Activated CD4-positive, alpha-beta T cell treated with anti-CD3 and anti-CD28 coated beads, Interleukin-2, amount 50 U/mL, for 48 hours (primary cell): Measurements from ENCODE around the gene CUL4A.
"Not testable (repeated sequence)": the region's sequence is repeated elsewhere in the genome, so short reads cannot be mapped to it uniquely, and the experiment has no call there.

Experiments used
- DNase-seq, 2 experiments: peaks; one replicate each; pipeline ENCODE4 v3.0.0-alpha.2; 2020

Gene CUL4A

GRCh38 chr13:113209336-113209758 is at the start of gene CUL4A:
Gene CUL4A (plus strand): TSS chr13:113209613. CDS start chr13:113209628, 15 bp downstream.
- DNase-seq, result peak; percentile 78 to 80

GRCh38 chr13:113159701-113160100 is 49.7 kb upstream of the CUL4A start:
- no peak for DNase-seq

- DNase-seq, result no peak
Measured at GRCh38 chr13:113160983-113161382, 48.4 kb upstream of the CUL4A start.

- DNase-seq, result no peak
Measured at GRCh38 chr13:113161433-113161832, 48.0 kb upstream of the CUL4A start.

GRCh38 chr13:113161975-113162374 is 47.4 kb upstream of the CUL4A start:
- not testable (repeated sequence) for DNase-seq

GRCh38 chr13:113162783-113163685 is 46.4 kb upstream of the CUL4A start:
- DNase-seq, result no peak

GRCh38 chr13:113164492-113164891 is 44.9 kb upstream of the CUL4A start:
- no peak for DNase-seq

DNA sequence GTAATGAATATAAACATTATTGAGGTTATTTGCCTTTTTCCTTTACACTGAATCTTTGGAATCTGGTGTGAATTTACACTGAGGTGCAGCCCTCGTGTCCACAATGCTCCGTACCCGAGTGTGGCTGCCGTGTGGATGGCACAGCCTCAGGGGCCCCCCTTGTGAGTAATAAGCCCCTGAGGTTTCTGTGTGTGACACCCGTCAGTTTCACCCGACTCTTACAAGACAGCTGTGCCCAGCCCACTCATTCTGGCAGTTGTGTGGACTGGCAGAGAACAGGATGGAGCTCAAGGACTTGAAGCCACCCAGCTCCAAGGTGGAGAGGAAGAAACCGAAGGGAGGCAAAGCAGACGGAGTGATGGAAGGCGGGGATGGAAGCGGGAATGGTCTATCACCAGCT is 43.1 kb upstream of the CUL4A start:
- DNase-seq, result no peak

DNA sequence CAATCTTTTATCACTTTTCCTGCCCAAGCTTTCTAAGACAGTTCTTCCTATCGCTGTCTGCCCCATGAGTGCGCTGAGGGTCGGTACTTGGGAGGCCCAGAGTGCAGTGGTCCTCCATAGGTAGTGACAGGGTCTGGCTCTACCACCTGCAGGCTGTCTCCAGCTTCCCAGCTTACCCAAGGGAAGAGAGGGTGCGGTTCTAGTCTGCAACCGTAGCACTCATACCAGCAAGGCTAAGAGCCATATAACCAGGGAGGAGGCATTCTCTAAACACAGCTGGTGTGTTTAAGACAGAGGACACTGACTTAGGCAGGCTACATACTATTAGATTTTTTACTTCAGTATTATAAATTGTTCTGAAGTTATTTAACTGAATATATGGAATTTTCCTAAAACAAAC is 42.7 kb upstream of the CUL4A start:
- no peak for DNase-seq

GRCh38 chr13:113167155-113167554 is 42.3 kb upstream of the CUL4A start:
- DNase-seq, result no peak

GRCh38 chr13:113167575-113167974 is 41.8 kb upstream of the CUL4A start:
- DNase-seq, result no peak

- no peak for DNase-seq
Measured at GRCh38 chr13:113168211-113168610, 41.2 kb upstream of the CUL4A start.

- no peak for DNase-seq
Measured at GRCh38 chr13:113169277-113170272, 39.8 kb upstream of the CUL4A start.

DNA sequence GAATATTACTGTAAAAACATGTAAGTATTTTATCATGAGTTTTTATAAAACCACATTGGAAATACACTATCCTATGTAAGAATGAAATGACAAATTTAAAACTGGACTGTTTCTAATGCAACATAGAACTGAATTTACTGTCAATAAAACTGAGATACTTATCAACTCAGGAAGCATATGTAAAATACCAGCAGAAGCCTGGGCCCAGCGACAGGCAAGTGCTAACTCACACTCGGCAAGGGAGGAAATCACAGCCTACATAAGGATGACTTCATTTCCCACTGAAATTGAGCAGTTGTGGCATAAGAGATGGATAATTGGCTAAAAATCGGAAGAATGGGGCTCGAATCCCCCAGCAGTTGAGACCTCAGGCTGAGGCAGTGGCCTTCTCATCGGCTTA is 38.9 kb upstream of the CUL4A start:
- DNase-seq, result no peak

DNA sequence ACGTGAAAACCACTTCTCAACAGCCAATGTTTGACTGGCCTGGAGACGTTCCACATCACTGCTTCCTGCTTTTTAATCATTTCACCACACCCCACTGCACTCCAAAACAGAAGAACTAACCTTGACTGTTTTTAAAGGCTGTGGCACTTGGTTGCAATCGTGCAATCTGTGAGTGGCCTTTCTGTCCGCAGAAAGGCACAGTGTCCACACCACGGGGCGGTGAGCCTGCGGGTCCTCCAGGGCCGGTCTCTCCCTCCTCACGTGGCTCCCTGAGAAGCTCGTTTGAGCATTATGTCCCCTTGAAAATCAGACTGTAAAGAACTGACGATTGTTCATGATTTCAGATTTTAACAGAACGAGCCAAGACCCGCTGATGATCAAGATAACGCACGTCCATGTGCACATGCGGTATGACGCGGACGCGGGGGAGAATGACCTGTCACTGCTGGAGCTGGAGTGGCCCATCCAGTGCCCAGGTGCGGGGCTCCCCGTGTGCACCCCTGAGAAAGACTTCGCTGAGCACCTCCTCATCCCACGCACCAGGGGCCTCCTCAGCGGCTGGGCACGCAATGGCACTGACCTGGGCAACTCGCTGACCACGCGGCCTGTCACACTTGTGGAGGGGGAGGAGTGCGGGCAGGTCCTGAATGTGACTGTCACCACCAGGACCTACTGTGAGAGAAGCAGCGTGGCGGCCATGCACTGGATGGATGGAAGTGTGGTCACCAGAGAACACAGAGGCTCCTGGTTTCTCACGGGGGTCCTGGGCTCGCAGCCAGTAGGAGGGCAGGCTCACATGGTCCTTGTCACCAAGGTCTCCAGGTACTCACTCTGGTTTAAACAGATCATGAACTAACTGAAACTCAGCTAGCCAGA is 37.9 kb upstream of the CUL4A start:
- DNase-seq, result no peak

DNA sequence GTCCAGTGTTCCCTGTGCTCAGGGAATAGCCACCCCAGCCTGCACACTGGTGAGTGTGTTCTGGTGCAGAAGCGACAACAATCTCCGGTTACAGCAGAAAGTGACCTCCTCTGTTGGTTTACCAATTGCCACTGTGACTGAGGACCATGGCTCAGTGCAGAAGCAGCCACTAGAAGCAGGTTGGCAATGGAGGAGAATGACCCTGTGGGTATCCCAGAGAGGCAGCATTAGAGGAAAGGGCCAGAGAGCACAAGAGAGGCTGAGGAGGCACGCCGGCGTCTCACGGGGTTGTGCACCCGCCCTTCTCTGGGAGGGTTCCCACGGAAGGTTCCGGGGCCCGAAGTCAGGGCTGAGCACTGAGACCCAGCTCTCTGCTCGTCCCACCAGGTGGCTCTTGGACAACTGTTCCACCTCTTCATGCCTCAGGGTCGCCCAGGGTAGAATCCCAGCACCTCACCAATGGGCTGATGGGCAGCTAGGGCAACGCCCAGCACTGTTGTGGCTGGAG is 36.9 kb upstream of the CUL4A start:
- no peak for DNase-seq

- DNase-seq, result peak in 1 of 2 experiments; percentile 48
Measured at GRCh38 chr13:113176280-113176679, 33.1 kb upstream of the CUL4A start.

GRCh38 chr13:113176822-113177221 is 32.6 kb upstream of the CUL4A start:
- DNase-seq, result no peak

GRCh38 chr13:113178070-113178895 is 31.1 kb upstream of the CUL4A start:
- DNase-seq, result no peak

DNA sequence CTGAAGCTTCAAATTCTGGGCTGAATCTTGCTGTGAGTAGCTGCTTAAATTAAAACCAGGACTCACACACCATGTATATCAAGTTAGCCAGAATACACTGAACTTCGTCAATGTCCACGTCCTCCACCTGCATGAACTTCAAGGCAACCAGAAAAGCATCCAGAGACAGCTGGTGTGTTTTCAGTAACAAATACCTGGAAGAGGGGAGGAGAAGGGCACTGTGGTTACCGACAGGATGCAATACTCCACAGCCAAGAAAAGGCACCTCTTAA is 30.6 kb upstream of the CUL4A start:
- DNase-seq, result no peak
